GM23248 (cell line): ENCODE results near the gene DHX29. TPM values are rescaled to one million over a fixed set of nuclear protein-coding genes. Genes with fewer than 3 reads are reported as not detected.
A peak's percentile ranks its signal among the peaks of the same experiment; 100 is the strongest.

Source experiments
- DNase-seq: peaks from one replicate; pipeline ENCODE4 v3.0.0-alpha.2; 2015
- H2AFZ ChIP-seq: fragments of 200-600 bp; sonication (generic); 2 replicates; pipeline ENCODE4 v1.6.1; 2016; ENCODE audit warnings: antibody characterized with exemption
- H3F3A ChIP-seq: fragments of 200-600 bp; sonication (generic); 2 replicates; pipeline ENCODE4 v1.6.1; 2016; ENCODE audit warnings: mild to moderate bottlenecking, antibody characterized with exemption, mixed run types; ENCODE audit not compliant: insufficient read depth
- H3K27ac ChIP-seq: fragments of 200-600 bp; sonication (generic); 2 replicates; pipeline ENCODE4 v1.5.1; 2016; ENCODE audit warnings: mild to moderate bottlenecking
- H3K27me3 ChIP-seq: fragments of 200-600 bp; sonication (generic); replicated peaks from 2 replicates; pipeline ENCODE4 v1.6.1; 2016; ENCODE audit warnings: mild to moderate bottlenecking; ENCODE audit not compliant: insufficient read depth
- H3K36me3 ChIP-seq: fragments of 200-600 bp; sonication (generic); 2 replicates; pipeline ENCODE4 v1.6.1; 2016; ENCODE audit warnings: low read depth, mild to moderate bottlenecking
- H3K4me1 ChIP-seq: fragments of 200-600 bp; sonication (generic); 2 replicates; pipeline ENCODE4 v1.6.1; 2016; ENCODE audit warnings: mild to moderate bottlenecking; ENCODE audit not compliant: insufficient read depth
- H3K4me2 ChIP-seq: fragments of 200-600 bp; sonication (generic); one replicate; pipeline ENCODE4 v1.6.1; 2016; ENCODE audit warnings: mild to moderate bottlenecking; ENCODE audit not compliant: unreplicated experiment
- H3K4me3 ChIP-seq: fragments of 200-600 bp; sonication (generic); 2 replicates; pipeline ENCODE4 v1.5.1; 2016; ENCODE audit warnings: mild to moderate bottlenecking
- H3K79me2 ChIP-seq: fragments of 200-600 bp; sonication (generic); 2 replicates; pipeline ENCODE4 v1.6.1; 2016; ENCODE audit warnings: mild to moderate bottlenecking; ENCODE audit not compliant: insufficient read depth
- H3K9ac ChIP-seq: fragments of 200-600 bp; sonication (generic); 2 replicates; pipeline ENCODE4 v1.6.1; 2016; ENCODE audit warnings: mild to moderate bottlenecking
- H3K9me2 ChIP-seq: fragments of 200-600 bp; sonication (generic); 2 replicates; pipeline ENCODE4 v1.6.1; 2016; ENCODE audit warnings: mixed run types, mild to moderate bottlenecking, moderate library complexity; ENCODE audit not compliant: insufficient read depth
- H3K9me3 ChIP-seq: fragments of 200-600 bp; sonication (generic); one replicate; pipeline ENCODE4 v1.6.1; 2017; ENCODE audit warnings: low read depth
- H4K20me1 ChIP-seq: fragments of 200-600 bp; sonication (generic); 2 replicates; pipeline ENCODE4 v1.6.0; 2016; ENCODE audit not compliant: insufficient read depth
- EZH2 ChIP-seq: fragments of 200-600 bp; sonication (generic); IDR thresholded peaks from 2 replicates; pipeline ENCODE4 v1.6.1; 2018; ENCODE audit warnings: antibody characterized with exemption, mild to moderate bottlenecking; ENCODE audit not compliant: insufficient read depth, poor library complexity, severe bottlenecking
- EZH2phosphoT487 ChIP-seq: fragments of 200-600 bp; sonication (generic); IDR thresholded peaks from 2 replicates; pipeline ENCODE4 v1.6.1; 2018; ENCODE audit warnings: antibody characterized with exemption, moderate library complexity, mild to moderate bottlenecking, low read depth; ENCODE audit not compliant: insufficient read depth
- WGBS, 2 experiments: methylation state at CpG; one replicate each; pipeline ENCODE4 v1.1.6; 2015 to 2017; ENCODE audit warnings: low lambda C conversion rate in 2 of 2, low coverage in 1 of 2; ENCODE audit errors: missing lambda C conversion rate in 2 of 2; 5-methylcytosine and 5-hydroxymethylcytosine counted together
- in situ Hi-C: fragments of 300-500 bp; cut with MboI; formaldehyde crosslinking; loops from 2 replicates; pipeline ENCODE4 v1.15.0; 2020
- polyA plus RNA-seq: library from polyadenylated mRNA; unstranded; fragments of >200 nt; fragmentation: Nextera tagmentation; extraction: Ambion mirVana; gene quantifications from 2 replicates; pipeline ENCODE4 v1.2.1, GENCODE V29; 2016
- total RNA-seq: library from RNA; depleted of rRNA; stranded (reverse); fragments of >200 nt; shearing (Covaris generic); gene quantifications from 2 replicates; pipeline ENCODE4 v1.2.3, GENCODE V29; 2014

DHX29 gene
- total and polyA plus RNA-seq, 2 experiments from 2014 or later = 35.8 to 65.6 TPM

DNA sequence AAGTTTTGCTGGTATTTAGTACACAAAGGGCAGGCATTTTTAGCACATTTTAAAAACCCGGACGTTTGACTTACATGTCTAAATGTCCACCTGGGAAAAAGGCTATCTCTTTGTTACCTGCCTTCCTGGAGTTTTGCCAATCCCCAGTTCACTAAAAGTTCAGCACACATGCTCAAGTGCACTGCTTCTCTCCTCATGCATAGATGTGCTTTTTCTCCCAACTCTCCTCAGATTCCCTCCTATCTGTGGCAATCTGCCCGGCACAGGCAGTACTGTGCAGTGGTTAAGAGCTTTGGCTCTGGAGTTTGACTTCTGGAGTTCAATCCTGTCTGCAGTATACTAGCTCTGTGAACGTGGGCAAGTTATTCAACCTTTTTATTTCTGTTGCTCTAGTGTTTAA is 65.7 kb downstream of the DHX29 start:
- Histone ChIP-seq H3K4me3 (no peak overlapping the region), H3F3A (no peaks in the 10 kb centered on the region), H3K79me2 (no peaks in the 10 kb centered on the region), H3K4me2 (no peak overlapping the region), H3K27me3 (no peaks in the 10 kb centered on the region), H3K9ac (no peak overlapping the region), H2AFZ (no peak overlapping the region), H3K4me1 (no peaks in the 10 kb centered on the region), H3K9me3 (no peaks in the 10 kb centered on the region), H3K36me3 (no peaks in the 10 kb centered on the region), H3K27ac (no peak overlapping the region), H4K20me1 (no peaks in the 10 kb centered on the region), H3K9me2 (no peaks in the 10 kb centered on the region)
- 36 to 45% methylated on average over 4 of the region's 4 CpGs for WGBS, 2 experiments
- in situ Hi-C loops = no loop called here
- no peak for DNase-seq
- TF ChIP-seq EZH2 = no peak
- TF ChIP-seq EZH2phosphoT487 = no peak

GRCh38 chr5:55236800-55237199 is 70.7 kb downstream of the DHX29 start:
- 78 to 85% methylated on average over 10 of the region's 10 CpGs for WGBS, 2 experiments
- H3K4me1 ChIP-seq = 0 out of 2 replicates have a peak, but pooled peaks cover 3% of the 10 kb centered on the region
- H3K9ac ChIP-seq = no peak overlapping the region
- no peak overlapping the region for H3K4me2 ChIP-seq
- peaks cover 6% of the 10 kb centered on the region; the same call in 1 of the 2 replicates for H3K27me3 ChIP-seq
- H3K9me3 ChIP-seq = no peaks in the 10 kb centered on the region
- no peak overlapping the region for H3K27ac ChIP-seq
- H4K20me1 ChIP-seq = no peaks in the 10 kb centered on the region
- H2AFZ ChIP-seq = no peak overlapping the region
- no peaks in the 10 kb centered on the region for H3K79me2 ChIP-seq
- no peaks in the 10 kb centered on the region for H3K9me2 ChIP-seq
- TF ChIP-seq EZH2phosphoT487 (no peak), EZH2 (no peak)
- 0 out of 2 replicates have a peak, but pooled peaks cover 5% of the 10 kb centered on the region for H3F3A ChIP-seq
- H3K4me3 ChIP-seq = no peak overlapping the region
- no peak for DNase-seq
- no peaks in the 10 kb centered on the region for H3K36me3 ChIP-seq
- in situ Hi-C loops = no loop called here

DNA sequence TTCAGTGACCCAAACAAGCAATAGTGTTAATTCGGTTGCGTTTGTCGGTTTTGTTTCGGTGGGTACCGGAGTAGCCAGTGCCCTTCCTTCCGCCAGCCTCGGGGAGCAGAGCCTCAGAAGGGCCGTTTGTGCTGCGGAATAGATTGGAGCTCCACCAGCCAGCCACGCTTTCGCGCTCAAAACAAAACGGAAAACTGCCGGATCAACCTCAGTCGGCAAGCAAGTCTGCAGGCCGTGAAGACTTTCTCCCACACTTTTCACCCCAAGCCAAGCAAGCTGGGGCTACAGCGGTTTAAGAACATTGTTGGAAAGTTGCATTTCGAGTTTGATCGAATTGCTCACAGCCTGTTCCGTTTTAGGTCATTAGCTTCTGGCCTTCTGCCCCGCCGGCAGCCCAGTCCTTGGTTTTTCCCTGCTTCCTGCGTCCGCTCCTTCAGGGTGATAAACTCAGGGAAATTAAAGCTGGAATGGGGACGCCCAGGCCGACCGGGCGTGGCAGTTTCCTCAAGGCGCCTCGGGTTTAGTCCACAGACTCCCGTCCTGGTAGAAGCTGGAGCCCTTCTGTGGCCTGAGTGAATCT is 73.3 kb downstream of the DHX29 start:
- no peaks in the 10 kb centered on the region for H3K9me2 ChIP-seq
- H3K4me1 ChIP-seq = 0 out of 2 replicates have a peak, but pooled peaks cover 3% of the 10 kb centered on the region
- H2AFZ ChIP-seq = peak overlapping the region; percentile 89
- H3K27ac ChIP-seq = no peak overlapping the region
- H3K4me2 ChIP-seq = peak overlapping the region; percentile 99
- H3F3A ChIP-seq = 0 out of 2 replicates have a peak, but pooled peaks cover 5% of the 10 kb centered on the region
- no peaks in the 10 kb centered on the region for H4K20me1 ChIP-seq
- TF ChIP-seq EZH2phosphoT487 = no peak
- no peak for TF ChIP-seq EZH2
- WGBS, 2 experiments = 1% methylated on average over 31 of the region's 31 CpGs
- peak; percentile 62 for DNase-seq
- in situ Hi-C loops = no loop called here
- peak overlapping the region; percentile 81 for H3K4me3 ChIP-seq
- H3K27me3 ChIP-seq = peaks cover 32% of the 10 kb centered on the region
- H3K9ac ChIP-seq = peak overlapping the region; percentile 24; the same call in 1 of the 2 replicates
- H3K79me2 ChIP-seq = no peaks in the 10 kb centered on the region
- no peaks in the 10 kb centered on the region for H3K36me3 ChIP-seq
- H3K9me3 ChIP-seq = no peaks in the 10 kb centered on the region

GRCh38 chr5:55232985-55233928 is 74.2 kb downstream of the DHX29 start, which contains the start of gene CCNO:
Gene CCNO (minus strand): TSS chr5:55233608. CDS start chr5:55233523, 85 bp downstream.
- no peaks in the 10 kb centered on the region for H3K79me2 ChIP-seq
- peak; percentile 90 for DNase-seq
- 0 out of 2 replicates have a peak, but pooled peaks cover 3% of the 10 kb centered on the region for H3K4me1 ChIP-seq
- H3K27ac ChIP-seq = no peak within 1 kb of the TSS
- H3K4me3 ChIP-seq = peak within 1 kb of the TSS; percentile 81
- no peaks in the 10 kb centered on the region for H3K36me3 ChIP-seq
- H3K4me2 ChIP-seq = peak within 1 kb of the TSS; percentile 99
- H3K9me2 ChIP-seq = no peaks in the 10 kb centered on the region
- H3K27me3 ChIP-seq = peaks cover 42% of the 10 kb centered on the region
- peak within 1 kb of the TSS; percentile 34 for H3K9ac ChIP-seq
- H4K20me1 ChIP-seq = no peaks in the 10 kb centered on the region
- TF ChIP-seq EZH2phosphoT487 = no peak
- TF ChIP-seq EZH2 = no peak
- H3F3A ChIP-seq = peaks cover 5% of the 10 kb centered on the region; the same call in 1 of the 2 replicates
- in situ Hi-C loops = no loop called here
- H3K9me3 ChIP-seq = no peaks in the 10 kb centered on the region
- H2AFZ ChIP-seq = peak within 1 kb of the TSS; percentile 89
- WGBS, 2 experiments = 2% methylated on average over 82 to 96 of the region's 106 CpGs
